HG03457 (cell line): ENCODE measurements around the gene PGPEP1.

Experiments
- ATAC-seq: cut with Tn5 transposase; IDR thresholded peaks from one replicate; pipeline ENCODE4 v1.9.1; 2021; ENCODE audit warnings: moderate number of reproducible peaks; ENCODE audit not compliant: unreplicated experiment

PGPEP1 gene

DNA sequence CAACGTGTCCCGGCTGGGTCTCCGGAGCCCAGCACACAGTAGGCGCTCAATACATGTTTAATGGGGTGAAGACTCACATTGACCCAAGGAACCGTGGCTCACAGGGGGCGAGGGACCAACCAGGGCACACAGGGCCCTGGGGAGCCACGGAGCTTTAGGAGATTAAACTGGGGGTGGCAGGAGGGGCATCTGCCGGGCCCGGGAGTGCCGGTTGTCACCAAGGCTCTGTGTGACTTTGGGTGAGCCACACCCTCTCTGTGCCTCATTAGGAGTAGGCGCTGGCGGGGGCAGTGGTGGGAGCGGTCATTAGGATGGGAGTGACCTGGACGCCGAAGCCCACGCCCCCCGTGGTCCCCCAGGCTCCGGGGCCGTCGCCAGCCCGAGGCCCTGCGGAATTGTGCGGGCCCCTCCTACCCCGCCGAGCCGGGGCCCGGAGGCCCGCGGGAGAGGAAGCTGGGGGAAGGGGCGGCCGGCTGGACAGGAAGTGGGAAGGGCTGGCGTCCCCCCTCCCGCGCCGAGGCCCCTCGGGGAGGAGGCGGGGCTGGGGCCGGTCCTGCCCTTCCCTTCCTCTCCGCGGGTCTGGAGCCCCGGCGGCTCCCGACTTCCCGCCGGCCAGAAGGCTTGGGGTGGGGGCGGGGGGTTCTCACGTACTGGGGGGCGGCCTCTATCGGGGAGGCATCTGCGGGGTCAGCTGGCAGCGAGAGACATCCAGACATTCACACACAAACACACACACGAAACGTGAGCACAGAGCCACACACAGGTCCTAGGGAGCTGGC is 77.0 kb downstream of the PGPEP1 start:
- ATAC-seq: no peak

DNA sequence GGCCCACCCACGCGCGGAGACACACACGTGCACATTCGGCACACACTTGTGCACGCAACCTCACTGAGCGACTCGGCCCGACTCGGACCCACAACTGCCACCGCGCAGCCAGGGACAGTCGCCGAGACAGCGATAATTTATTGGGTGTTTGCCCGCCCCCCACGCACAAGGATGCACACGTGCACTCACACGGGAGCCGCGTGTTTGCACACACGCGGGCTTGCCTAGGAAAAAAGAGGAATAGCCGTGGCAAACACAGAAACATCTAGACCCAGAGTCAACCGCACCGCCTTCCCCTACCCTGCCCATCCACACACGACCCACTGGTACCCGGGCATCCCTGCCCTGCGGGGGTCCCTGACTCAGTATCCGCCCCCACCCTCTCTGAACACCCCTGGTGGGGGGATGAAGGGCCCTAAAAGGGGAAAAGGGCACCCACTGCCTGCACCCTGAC is 77.7 kb downstream of the PGPEP1 start:
- ATAC-seq: no peak

DNA sequence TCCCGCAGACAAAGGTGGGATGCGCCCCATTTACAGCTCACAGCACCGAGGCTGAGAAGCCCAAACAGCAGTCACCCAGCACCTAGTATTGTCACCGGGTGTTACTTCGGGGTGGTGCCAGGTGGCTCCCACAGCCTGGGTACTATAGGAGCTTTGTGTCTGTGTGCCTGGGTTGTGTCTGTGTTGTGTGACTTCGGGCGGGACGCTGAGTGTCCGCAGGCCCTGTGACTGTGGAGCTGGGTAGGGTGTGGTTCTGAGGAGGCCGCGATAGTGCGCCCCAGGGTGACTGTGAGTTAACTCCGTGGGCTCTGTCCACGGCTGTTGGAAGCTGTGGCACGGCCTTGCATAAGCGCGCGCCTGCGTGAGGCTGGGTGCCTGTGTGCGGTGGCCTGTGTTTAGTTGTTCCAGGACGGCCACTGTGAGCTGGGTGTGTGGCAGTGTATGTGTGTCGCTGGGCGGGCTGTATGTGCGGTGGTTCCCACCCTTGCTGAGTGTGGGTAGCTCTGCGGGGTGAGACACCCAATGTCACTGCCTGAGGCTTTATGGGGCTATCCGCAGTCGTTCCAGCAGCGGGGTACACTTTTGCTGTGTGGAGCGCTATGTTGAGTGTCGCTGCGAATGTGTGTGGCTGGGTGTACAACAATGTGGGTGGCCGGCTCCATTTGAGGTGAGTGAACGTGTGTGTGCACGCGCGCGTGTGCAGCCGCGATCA is 78.2 kb downstream of the PGPEP1 start:
- ATAC-seq: no peak

DNA sequence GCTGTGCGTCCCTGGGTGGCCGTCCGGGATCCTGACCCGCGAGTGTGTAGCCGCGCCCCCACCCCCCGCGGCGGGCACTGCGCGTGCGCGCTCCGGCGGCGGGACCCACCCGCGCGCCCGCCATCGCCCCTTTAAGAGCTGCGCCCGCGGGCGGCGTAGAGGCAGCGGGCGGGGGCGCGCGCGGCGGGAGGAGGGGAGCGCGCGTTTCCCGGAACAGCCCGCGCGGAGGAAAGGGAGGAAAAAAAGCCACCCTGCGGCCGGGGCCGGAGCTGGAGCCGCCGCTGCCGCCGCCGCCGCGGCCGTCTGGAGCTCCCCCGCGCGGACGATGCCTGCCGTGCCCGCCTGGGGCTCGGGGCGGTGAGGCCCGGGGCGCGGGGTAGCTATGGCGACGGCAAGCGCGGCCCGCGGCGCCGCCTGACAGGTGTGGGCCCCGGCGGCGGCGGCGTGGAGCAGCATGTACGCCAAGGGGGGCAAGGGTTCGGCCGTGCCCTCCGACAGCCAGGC is 78.8 kb downstream of the PGPEP1 start, which contains the start of gene SSBP4:
TSS of gene SSBP4 (plus strand) at position 204 of the 504 bp plus-strand sequence. CDS start at position 455, 251 bp downstream.
- ATAC-seq: no peak
